Inferior parietal cortex (tissue), 1 donor: ENCODE data around the gene SESTD1.

Experiments used
- DNase-seq: peaks from one replicate; pipeline ENCODE4 v3.0.0-alpha.2; 2016; ENCODE audit errors: extremely low spot score

Gene SESTD1

GRCh38 chr2:179264368-179265081, at the start of gene SESTD1:
SESTD1 (minus strand) TSS chr2:179264832; CDS start chr2:179191841, 72,991 bp downstream.
- DNase-seq, result no peak

- no peak for DNase-seq
Observed at GRCh38 chr2:179313057-179313456, 48.4 kb upstream of the SESTD1 start.

DNA sequence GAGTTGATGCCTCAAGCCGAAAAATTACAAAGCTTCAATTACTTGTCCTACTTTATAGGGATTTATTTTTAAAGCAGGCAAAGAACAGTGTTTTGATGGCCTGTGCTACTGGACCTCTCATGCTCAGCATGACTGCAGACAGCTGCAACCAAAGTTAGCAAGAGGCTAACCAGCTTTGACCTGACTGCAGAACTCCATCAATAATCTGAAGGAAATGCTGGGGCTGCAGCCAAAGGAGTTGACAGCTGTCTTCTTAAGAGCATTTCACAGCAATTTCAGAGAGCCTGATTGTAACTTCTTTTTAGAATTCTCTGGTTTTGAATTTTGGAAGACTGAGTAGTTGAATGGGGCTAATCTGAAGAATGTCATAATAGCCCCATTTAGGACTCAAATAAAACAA, 46.5 kb upstream of the SESTD1 start:
- no peak for DNase-seq

DNA sequence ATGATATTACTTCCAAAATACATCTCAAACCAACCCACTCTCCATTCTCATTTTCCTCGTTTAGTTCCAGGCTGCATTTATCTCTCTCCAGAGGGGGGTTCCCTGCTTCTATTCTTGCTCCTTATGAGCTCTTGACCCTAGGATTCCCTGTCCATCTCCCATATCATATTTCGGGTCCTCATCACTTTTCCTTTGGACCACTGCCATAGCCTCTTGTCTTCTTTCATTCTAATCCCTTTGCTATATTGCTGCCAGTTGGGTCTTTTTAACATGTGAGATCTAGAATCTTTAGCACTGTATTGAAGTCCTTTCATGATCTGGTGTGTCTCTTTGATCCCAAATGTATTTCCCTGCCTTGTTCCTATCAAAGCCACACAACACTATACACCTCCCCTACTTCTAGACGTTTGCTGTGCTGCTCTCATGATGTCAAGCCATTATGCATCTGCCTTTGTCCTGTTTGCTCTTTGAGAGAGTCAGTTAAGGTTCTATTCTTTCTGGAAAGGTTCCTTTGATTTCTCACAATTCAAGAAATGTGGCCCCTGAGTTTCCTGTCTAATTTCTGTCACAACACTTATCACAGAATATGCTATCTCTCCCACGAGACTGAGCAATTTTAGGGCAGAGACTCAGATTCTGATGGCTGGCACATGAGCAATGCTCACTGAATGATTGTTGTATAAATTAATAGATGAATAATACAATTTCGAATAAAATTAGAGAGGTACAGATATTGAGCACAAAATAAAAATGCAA, 43.2 kb upstream of the SESTD1 start:
- no peak for DNase-seq

GRCh38 chr2:179305125-179305524, 40.5 kb upstream of the SESTD1 start:
- DNase-seq, result no peak

GRCh38 chr2:179304424-179304823, 39.8 kb upstream of the SESTD1 start:
- DNase-seq, result no peak

DNA sequence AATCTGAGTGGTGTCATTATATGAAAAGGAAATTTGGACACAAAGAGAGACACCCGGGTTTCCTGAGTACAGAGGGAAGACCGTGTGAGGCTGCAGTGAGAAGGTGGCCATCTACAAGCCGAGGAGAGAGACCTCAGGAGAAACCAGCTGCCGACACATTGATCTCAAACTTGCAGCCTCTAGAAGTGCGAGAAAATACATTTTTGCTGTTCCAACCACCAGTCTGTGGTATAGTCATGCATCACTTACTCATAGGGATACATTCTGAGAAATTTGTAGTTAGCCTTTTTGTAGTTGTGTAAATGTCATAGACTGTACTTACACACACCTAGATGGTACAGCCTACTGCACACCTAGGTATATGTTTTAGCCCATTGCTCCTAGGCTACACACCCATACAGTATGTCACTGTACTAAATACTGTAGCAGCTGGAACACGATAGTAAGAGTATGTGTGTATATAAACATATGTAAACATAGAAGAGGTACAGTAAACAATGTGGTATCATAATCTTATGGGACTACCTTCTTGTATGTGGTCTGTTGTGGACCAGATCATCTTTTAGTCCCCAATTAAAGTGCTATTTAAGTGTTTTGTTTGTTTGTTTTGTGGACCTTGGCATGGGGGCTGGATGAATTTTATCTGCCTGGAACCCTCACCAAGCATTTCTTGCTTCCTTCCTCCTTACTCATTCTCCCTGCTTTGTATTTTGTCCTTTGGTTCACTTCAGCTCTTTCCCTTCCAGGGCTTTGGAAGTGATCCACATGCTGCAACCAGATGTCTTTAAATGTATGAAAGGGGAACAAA, 38.3 kb upstream of the SESTD1 start:
- no peak for DNase-seq

GRCh38 chr2:179302149-179302548, 37.5 kb upstream of the SESTD1 start:
- no peak for DNase-seq

DNA sequence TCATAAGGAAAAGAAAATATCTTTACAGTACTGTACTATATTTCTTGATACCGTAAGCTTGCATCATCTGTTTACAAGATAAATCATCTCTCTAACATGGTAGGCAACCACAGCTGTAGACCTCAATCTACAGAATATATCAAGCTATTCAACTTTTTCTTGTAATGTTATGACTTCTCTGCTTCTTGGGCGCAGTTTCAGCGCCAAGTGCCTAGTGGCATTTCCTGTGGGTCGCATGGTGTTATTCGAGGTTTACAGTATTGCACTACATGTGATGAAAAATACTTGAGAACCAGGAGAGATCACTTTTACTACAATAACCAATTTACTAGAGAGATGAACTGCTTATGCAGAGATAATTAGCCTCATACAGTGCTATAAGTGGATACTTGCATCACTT, 34.0 kb upstream of the SESTD1 start:
- no peak for DNase-seq

DNA sequence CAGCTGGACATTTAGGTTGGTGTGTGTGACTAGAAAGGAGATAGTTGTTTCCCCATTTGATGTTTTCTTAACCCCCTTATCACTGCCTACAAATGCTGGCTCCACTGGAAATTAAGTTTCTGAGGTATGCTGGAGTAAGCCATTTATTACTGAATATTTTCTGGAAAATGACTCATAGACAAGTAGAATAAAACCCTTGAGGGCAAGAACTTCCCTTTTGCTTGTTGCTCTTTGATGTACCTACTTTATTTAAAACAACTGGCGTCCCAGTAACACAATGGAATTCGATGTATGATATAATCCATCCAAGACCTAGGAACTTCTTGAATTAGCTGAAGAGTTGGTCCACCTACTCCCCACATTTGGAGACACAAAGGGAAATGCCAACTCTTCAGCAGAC, 33.3 kb upstream of the SESTD1 start:
- no peak for DNase-seq

DNA sequence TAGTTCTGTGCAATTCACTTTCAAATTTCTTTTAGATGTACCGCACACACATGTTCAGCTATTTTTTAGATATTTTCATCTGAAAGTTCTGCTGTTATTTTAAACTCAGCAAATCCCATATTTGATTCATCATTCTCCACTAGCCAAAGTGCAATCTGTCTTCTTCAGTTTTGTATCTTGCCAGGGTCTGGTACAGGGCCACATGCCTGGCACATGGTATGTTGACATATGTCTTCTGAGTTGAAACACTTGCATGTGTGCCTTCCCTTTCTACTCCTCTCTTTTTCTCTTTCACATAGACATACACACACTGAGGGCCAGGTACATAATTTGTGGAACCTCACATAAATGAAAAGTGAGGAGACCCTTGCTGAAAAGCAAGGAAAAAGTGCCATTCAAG, 25.7 kb upstream of the SESTD1 start:
- DNase-seq, result no peak

DNA sequence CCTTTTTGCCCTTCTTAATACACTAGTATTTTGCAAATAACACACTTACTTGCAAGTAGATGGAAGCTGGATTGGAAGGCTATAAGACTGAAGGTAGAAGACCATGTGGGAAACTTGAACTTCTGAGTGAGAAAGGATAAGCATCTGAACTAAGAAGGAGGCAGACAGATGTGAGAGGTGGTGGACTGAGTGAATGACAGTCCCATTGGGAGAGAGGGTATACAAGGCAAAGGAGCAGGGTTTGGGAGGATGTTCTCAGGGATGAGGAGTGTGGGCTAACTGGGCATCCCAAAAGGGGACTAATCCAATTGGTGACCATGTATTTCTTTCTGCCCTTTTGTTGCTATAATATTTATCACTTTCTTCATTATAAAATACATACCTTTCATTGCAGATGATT, 20.4 kb upstream of the SESTD1 start:
- no peak for DNase-seq

DNA sequence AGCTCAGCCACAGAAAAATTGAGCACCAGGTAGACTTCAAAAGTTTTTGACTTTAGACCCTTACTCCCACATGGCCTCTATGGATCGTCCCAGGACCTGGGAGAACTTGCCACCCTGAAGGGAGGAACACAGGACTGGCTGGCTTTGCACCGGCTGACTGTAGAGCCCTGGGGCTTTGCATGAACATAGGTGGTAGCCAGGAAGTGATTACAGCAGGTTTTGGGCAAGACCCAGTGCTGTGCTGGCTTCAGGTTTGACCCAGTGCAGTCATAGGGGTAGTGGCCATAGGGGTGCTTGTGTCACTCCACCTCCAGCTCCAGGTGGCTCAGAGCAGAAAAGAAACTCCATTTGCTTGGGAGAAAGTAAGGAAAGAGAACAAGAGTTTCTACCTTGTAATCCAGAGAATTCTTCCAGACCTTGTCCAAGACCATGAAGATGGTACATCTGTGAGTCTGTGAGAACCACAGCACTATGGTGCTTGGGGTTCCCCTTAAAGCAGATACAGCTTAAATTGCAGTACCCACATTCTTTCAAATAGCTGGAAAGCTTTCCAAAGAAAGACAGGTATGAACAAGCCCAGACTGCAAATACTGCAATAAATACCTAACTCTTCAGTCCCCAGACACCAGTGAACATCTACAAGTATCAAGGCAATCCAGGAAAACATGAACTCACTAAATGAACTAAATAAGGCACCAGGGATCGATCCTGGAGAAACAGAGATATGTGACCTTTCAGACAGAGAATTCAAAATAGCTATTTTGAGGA, 13.0 kb upstream of the SESTD1 start:
- DNase-seq, result no peak

GRCh38 chr2:179275253-179276012, 10.8 kb upstream of the SESTD1 start:
- DNase-seq, result no peak

GRCh38 chr2:179274749-179275148, 10.1 kb upstream of the SESTD1 start:
- no peak for DNase-seq

DNA sequence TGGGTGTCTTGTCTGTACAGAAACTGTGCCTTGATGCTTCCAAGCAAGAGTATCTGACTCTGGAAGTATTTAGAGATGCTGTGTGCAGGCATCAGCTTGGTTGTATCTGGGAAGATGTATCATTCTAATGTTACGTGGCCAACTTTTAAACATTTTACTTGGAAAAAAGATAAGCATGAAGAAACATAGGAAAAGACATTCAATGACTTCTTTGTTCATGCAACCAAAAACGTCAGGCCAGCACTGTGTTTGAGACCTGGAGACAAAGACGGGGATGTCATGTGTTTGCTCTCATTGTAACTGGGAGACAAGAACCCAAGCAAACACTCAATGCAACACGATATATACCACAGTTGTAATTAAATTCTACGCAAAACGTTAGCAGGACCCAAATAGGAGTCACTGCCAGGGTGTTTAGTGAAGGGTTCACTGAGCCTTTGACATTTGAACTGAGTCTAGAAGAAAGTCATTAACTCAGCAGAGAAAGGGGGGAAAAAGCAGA, 8.9 kb upstream of the SESTD1 start:
- peak; percentile 55 for DNase-seq

DNA sequence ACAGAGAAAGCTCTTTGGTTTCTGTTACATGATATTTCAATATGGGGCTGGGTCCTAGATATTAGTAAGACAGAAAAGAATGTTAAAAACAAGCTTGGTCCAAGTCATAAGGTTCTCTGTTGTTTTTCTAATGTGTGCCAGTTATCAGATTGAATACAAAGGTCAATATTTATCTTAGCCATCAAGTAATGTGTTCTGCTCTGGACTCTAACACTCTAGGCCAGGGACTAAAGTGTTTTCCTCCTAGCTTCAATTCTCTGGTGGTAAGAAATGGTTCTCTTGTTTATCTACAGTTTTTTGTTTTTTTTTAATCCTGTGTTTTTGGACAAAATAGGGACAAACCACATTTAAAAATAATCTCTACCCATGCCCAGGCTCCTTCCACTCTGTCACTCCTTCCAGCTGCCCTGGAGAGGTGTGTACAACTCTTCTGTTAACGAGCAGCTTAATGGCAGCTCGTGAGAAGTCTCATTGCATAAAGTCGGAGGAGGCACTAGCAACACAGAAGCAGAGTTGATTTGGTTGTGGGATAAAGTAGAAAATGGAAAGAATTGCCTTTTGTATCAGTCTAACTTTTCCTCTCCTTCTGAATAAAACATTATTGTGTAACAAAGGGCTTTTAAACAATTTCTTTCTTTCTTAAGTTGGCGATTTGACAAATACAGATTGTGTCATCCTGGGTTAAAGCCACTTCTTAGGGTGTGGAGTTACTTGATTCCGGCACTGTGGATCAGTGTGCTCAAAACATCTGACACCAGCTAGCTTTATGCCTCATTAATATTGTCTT, 8.0 kb upstream of the SESTD1 start:
- DNase-seq, result peak; percentile 82

- DNase-seq, result no peak
Observed at GRCh38 chr2:179270689-179271088, 6.1 kb upstream of the SESTD1 start.

DNA sequence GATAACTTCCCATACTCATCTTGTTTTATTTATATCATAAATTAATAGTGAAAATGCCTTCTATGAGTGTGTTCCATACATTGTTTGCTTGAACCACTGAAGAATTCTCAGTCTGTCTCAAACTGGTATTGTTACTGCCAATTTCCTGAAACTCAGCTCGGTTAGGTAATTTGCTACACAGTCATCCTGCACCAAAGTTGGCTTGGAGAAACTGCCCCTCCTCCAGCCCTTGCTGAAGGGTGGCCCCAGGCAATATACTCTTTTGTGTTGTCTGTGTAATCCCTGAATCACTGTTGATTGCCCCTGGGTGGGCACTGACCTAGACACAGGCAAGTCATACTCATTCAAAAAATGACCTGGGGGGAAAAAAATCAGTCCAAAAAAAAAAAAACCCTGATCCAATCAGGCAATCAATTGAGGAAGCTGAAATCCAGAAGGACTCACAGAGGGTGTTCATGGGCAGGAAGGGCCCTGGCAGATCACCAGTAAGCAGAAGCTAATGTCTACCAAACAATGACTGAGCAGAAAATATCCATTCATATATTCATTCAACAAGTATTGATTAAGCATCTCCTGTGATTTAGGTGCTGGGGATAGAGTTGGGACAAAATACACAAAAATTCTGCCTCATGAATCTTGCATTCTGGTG, 3.8 kb upstream of the SESTD1 start:
- DNase-seq, result no peak
